Lower leg skin (tissue), 4 donors: ENCODE results near the gene BAIAP2. TPM values are rescaled to one million over a fixed set of nuclear protein-coding genes. Genes with fewer than 3 reads are reported as not detected.

Experiments
- DNase-seq, 2 donors: peaks; one replicate each; pipeline ENCODE4 v3.0.0-alpha.2; 2019; ENCODE audit warnings: low spot score in 2 of 2
- H3K4me3 ChIP-seq: fragments of 200-600 bp; sonication (generic); 2 replicates; pipeline ENCODE4 v1.5.1; 2017; ENCODE audit warnings: mild to moderate bottlenecking, low read depth; ENCODE audit not compliant: poor library complexity, severe bottlenecking
- POLR2A ChIP-seq, 2 donors: fragments of 450-650 bp; IDR thresholded peaks; one replicate each; pipeline ENCODE4 v1.6.1; 2016 to 2017; ENCODE audit warnings: antibody characterized with exemption in 2 of 2, mild to moderate bottlenecking in 1 of 2, moderate library complexity in 1 of 2
- WGBS, 2 donors: methylation state at CpG; one replicate each; pipeline ENCODE4 v1.1.5; 2018; 5-methylcytosine and 5-hydroxymethylcytosine counted together
- intact Hi-C: fragments of 100-400 bp; cut with DNase I; formaldehyde crosslinking; loops from one replicate; pipeline ENCODE4 v1.15.0; 2023; ENCODE audit warnings: low total_unique reads
- total RNA-seq, 4 donors: library from RNA; depleted of rRNA; stranded (reverse); fragments of >200 nt; gene quantifications; one replicate each; pipeline ENCODE4 v1.1.0, GENCODE V29; 2016
- TF ChIP-seq, protein P1 (sequence below), 3 donors: fragments of 450-650 bp; IDR thresholded peaks; one replicate each; pipeline ENCODE4 v1.5.1; 2016; ENCODE audit warnings: antibody characterized with exemption in 3 of 3, mild to moderate bottlenecking in 3 of 3, moderate library complexity in 2 of 3

The BAIAP2 gene
- total RNA-seq, 4 donors from 2014 or later = 190 to 308 (median 224) TPM

GRCh38 chr17:81081222-81082176, 46.5 kb downstream of the BAIAP2 start:
- no peak for TF ChIP-seq POLR2A (IDR thresholded peaks at IDR 0.05)
- TF ChIP-seq, protein P1, sequence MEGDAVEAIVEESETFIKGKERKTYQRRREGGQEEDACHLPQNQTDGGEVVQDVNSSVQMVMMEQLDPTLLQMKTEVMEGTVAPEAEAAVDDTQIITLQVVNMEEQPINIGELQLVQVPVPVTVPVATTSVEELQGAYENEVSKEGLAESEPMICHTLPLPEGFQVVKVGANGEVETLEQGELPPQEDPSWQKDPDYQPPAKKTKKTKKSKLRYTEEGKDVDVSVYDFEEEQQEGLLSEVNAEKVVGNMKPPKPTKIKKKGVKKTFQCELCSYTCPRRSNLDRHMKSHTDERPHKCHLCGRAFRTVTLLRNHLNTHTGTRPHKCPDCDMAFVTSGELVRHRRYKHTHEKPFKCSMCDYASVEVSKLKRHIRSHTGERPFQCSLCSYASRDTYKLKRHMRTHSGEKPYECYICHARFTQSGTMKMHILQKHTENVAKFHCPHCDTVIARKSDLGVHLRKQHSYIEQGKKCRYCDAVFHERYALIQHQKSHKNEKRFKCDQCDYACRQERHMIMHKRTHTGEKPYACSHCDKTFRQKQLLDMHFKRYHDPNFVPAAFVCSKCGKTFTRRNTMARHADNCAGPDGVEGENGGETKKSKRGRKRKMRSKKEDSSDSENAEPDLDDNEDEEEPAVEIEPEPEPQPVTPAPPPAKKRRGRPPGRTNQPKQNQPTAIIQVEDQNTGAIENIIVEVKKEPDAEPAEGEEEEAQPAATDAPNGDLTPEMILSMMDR (IDR thresholded peaks at IDR 0.05) = no peak
- no peak for DNase-seq
- WGBS, 2 donors = 54 to 65% methylated on average over 22 to 23 of the region's 33 CpGs
- no peak overlapping the region for H3K4me3 ChIP-seq
- intact Hi-C loops = no loop called here

DNA sequence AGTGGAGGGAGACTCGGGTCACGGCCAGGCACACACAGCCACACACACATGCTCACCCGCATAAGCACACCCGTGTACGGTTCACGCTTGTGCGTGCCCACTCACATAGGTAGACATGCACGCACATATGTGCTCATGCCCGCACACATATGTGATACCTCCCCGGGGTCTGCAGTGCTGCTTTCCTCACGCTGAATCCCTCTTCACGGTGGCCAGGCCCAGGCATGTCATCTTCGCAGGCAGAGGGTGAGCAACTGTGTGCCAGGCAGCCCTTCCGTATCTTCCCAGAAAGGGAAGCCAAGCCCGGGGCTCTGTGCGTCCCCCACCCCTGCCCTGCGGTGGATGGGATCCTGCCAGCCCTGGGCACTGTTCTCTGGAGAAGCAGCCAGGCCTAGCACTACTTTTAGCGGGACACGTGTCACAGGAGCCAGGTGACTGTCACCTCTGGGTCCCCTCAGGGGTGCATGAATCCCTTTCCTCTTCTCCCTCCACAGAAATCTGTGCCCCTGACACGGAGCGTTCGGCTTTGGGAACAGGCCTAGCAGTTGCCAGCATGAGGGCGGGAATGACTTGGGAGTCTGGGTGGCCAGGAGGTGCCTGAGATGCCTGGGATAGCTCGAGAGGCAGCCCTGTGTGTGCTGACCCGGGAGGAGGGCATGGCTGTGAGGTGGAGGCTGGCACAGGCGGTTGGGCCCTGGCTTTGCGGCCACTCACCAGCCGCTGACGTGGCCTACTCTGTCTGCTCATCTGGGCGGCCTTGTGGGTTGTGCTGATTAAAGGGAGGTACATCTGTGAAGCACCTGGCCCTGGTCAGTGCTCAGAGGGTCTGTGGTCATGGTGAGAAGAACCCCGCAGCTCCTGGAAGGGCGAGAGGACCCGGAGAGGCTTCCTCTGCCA, 47.5 kb downstream of the BAIAP2 start:
- no peak for TF ChIP-seq POLR2A (IDR thresholded peaks at IDR 0.05)
- TF ChIP-seq, protein P1 (IDR thresholded peaks at IDR 0.05) = no peak

GRCh38 chr17:81083125-81083765, 48.3 kb downstream of the BAIAP2 start:
- TF ChIP-seq, protein P1 (IDR thresholded peaks at IDR 0.05) = no peak
- TF ChIP-seq POLR2A (IDR thresholded peaks at IDR 0.05) = no peak
- no peak overlapping the region for H3K4me3 ChIP-seq
- intact Hi-C loops = no loop called here
- no peak for DNase-seq
- 63 to 82% methylated on average over 23 to 27 of the region's 27 CpGs for WGBS, 2 donors

More for the DNA sequence above, 47.5 kb downstream of the BAIAP2 start:
- 59 to 61% methylated on average over 31 to 33 of the region's 33 CpGs for WGBS, 2 donors
- no peak for DNase-seq
- intact Hi-C loops = no loop called here
- no peak overlapping the region for H3K4me3 ChIP-seq

DNA sequence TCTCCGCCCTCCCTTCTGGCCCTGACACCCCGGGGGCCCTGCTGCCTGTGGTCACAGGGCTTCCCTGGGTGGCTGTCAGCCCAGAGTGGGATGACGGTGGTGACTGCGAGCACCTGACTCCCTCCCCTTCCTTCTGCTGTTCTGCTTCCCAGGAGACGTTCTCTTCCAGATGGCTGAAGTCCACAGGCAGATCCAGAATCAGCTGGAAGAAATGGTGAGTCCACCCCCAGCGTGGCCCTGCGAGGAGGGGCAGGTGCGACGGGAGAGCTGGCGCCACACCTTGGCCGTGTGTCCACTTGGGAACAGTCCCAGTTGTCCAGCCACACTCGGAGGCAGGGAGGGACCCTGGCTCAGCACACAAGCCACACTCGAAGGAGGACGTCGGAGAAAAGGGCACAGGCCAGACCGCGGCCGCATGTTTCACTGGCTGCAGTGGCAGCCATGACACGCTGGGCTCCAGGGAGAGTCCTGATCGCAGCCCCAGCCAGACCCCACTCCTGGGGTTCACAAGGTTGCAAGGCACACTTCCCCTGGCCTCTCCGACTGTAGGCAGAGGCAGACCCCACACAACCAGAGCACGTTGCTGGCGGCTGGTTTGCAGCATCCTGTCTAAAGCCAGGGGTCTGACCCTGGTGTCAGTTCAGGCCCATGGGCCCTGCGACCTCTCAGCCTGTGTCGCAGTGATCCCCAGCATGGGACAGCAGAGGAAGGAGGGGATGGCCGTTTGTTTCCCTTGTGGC, 49.9 kb downstream of the BAIAP2 start:
- TF ChIP-seq, protein P1 (IDR thresholded peaks at IDR 0.05) = no peak
- TF ChIP-seq POLR2A (IDR thresholded peaks at IDR 0.05) = no peak
- DNase-seq = no peak
- H3K4me3 ChIP-seq = no peak overlapping the region
- intact Hi-C loops = no loop called here
- 63 to 73% methylated on average over 25 to 26 of the region's 26 CpGs for WGBS, 2 donors

GRCh38 chr17:81085420-81085911, 50.5 kb downstream of the BAIAP2 start:
- intact Hi-C loops = no loop called here
- no peak for TF ChIP-seq POLR2A (IDR thresholded peaks at IDR 0.05)
- TF ChIP-seq, protein P1 (IDR thresholded peaks at IDR 0.05) = no peak
- DNase-seq = no peak
- H3K4me3 ChIP-seq = no peak overlapping the region
- 44 to 71% methylated on average over 8 to 20 of the region's 20 CpGs for WGBS, 2 donors
